HT1080 (cell line): ENCODE measurements around the gene ZNF689. TPM values are rescaled to one million over a fixed set of nuclear protein-coding genes. Genes with fewer than 3 reads are reported as not detected.
"Not testable (repeated sequence)": the region's sequence is repeated elsewhere in the genome, so short reads cannot be mapped to it uniquely, and the experiment has no call there.

Source experiments
- DNase-seq: peaks from one replicate; pipeline ENCODE4 v3.0.0-alpha.2; 2015; ENCODE audit warnings: low read depth
- total RNA-seq: library from RNA; depleted of rRNA; stranded (reverse); fragments of >200 nt; shearing (Covaris generic); gene quantifications from 2 replicates; pipeline ENCODE4 v1.2.3, GENCODE V29; 2014

The ZNF689 gene
- total RNA-seq, 1 experiment from 2014 or later, result 9.5 TPM

GRCh38 chr16:30637139-30637538 is 26.9 kb upstream of the ZNF689 start:
- not testable (repeated sequence) for DNase-seq

GRCh38 chr16:30636599-30636998 is 26.4 kb upstream of the ZNF689 start:
- DNase-seq, result no peak

GRCh38 chr16:30633526-30633925 is 23.3 kb upstream of the ZNF689 start:
- no peak for DNase-seq

GRCh38 chr16:30632454-30632853 is 22.3 kb upstream of the ZNF689 start:
- not testable (repeated sequence) for DNase-seq

- peak; percentile 65 for DNase-seq
Measured at GRCh38 chr16:30628628-30629540, 18.7 kb upstream of the ZNF689 start.

- DNase-seq, result no peak
Measured at GRCh38 chr16:30626236-30626635, 16.0 kb upstream of the ZNF689 start.

GRCh38 chr16:30623536-30624283 is 13.5 kb upstream of the ZNF689 start:
- peak; percentile 69 for DNase-seq

GRCh38 chr16:30622455-30623032 is 12.4 kb upstream of the ZNF689 start:
- no peak for DNase-seq

- peak; percentile 92 for DNase-seq
Measured at GRCh38 chr16:30621765-30622164, 11.6 kb upstream of the ZNF689 start.

- no peak for DNase-seq
Measured at GRCh38 chr16:30620169-30620568, 10.0 kb upstream of the ZNF689 start.

- DNase-seq, result no peak
Measured at GRCh38 chr16:30619638-30620037, 9.4 kb upstream of the ZNF689 start.

- DNase-seq, result no peak
Measured at GRCh38 chr16:30619202-30619601, 9.0 kb upstream of the ZNF689 start.

- DNase-seq, result peak; percentile 27
Measured at GRCh38 chr16:30615358-30616091, 5.3 kb upstream of the ZNF689 start.

- DNase-seq, result peak; percentile 17
Measured at GRCh38 chr16:30609002-30609925, 925 bp downstream of the ZNF689 start.

GRCh38 chr16:30606004-30606403 is 4.2 kb downstream of the ZNF689 start:
- no peak for DNase-seq

GRCh38 chr16:30605158-30605557 is 5.0 kb downstream of the ZNF689 start:
- DNase-seq, result no peak

GRCh38 chr16:30604316-30604947 is 5.8 kb downstream of the ZNF689 start:
- no peak for DNase-seq

GRCh38 chr16:30603945-30604315 is 6.3 kb downstream of the ZNF689 start:
- no peak for DNase-seq

GRCh38 chr16:30602616-30603277 is 7.4 kb downstream of the ZNF689 start:
- DNase-seq, result no peak
